Subcutaneous abdominal adipose tissue (tissue), 5 donors: ENCODE results near the gene GPX1.
"Not testable (repeated sequence)": the region's sequence is repeated elsewhere in the genome, so short reads cannot be mapped to it uniquely, and the experiment has no call there.

Experiments
- H3K27ac ChIP-seq: one replicate; pipeline ENCODE4 v1.7.0; 2013; ENCODE audit warnings: low read depth, mild to moderate bottlenecking, inconsistent platforms, low read length, moderate library complexity
- H3K27me3 ChIP-seq, 5 donors: one replicate each; pipeline ENCODE4 v1.7.0; 2013; ENCODE audit warnings: low read length in 5 of 5, inconsistent platforms in 1 of 5; ENCODE audit not compliant: control insufficient read depth in 5 of 5, insufficient read depth in 4 of 5
- H3K36me3 ChIP-seq, 5 donors: one replicate each; pipeline ENCODE4 v1.7.0; 2013; ENCODE audit warnings: low read length in 5 of 5; ENCODE audit not compliant: control insufficient read depth in 5 of 5, insufficient read depth in 5 of 5
- H3K4me1 ChIP-seq, 5 donors: one replicate each; pipeline ENCODE4 v1.7.0; 2013; ENCODE audit warnings: low read length in 5 of 5, mild to moderate bottlenecking in 3 of 5, moderate library complexity in 1 of 5; ENCODE audit not compliant: control insufficient read depth in 5 of 5, insufficient read depth in 5 of 5
- H3K4me3 ChIP-seq, 5 donors: one replicate each; pipeline ENCODE4 v1.7.0; 2013; ENCODE audit warnings: low read length in 5 of 5, low read depth in 1 of 5
- H3K9ac ChIP-seq, 5 donors: one replicate each; pipeline ENCODE4 v1.7.0; 2013; ENCODE audit warnings: low read length in 5 of 5, mild to moderate bottlenecking in 4 of 5, moderate library complexity in 3 of 5
- H3K9me3 ChIP-seq, 5 donors: one replicate each; pipeline ENCODE4 v1.7.0; 2013; ENCODE audit warnings: low read length in 5 of 5; ENCODE audit not compliant: control insufficient read depth in 5 of 5
- donor health status: healthy.
- donor health status: healthy.
- donor health status: healthy.
- donor health status: healthy.
- donor health status: healthy.

GPX1 gene

DNA sequence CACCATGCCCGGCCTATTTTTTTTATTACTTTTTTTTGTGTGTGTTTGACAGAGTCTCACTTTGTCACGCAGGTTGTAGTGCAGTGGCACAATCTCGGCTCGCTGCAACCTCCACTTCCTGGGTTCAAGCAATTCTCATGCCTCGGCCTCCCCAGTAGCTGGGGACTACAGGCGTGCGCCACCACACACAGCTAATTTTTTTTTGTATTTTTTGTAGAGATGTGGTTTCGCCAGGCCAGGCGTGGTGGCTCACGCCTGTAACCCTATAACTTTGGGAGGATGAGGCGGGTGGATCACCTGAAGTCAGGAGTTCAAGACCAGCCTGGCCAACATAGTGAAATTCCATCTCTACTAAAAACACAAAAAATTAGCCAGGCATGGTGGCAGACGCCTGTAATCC, 9.8 kb downstream of the GPX1 start:
- not testable (repeated sequence) for H3K4me3 ChIP-seq, H3K36me3 ChIP-seq, H3K27ac ChIP-seq, H3K9ac ChIP-seq, H3K9me3 ChIP-seq, H3K27me3 ChIP-seq
- peaks cover 6 to 64% (median 49%) of the 10 kb centered on the region in 5 donors for H3K4me1 ChIP-seq

DNA sequence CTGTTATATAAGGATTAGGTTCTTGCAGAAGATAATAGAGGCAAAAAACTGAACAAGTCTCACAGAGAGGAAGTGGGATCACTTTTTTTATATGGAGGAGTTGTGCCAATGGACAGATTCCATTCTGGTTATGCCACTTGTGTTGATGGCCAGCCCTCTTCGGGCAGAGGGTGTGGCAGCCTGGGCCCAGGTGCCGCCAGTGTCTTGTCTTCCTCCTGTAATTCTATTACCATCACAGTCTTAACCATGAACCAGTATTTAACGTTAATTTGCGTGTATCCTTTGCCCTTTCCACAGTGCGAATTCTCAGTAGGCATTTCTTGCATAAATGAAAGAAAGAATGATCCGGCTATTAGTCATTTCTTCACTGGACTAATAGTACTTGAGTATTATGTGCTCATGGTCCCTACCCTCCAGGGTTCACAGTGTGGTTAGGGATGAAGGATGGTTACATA, 11.3 kb downstream of the GPX1 start:
- H3K36me3 ChIP-seq: no peaks in the 10 kb centered on the region
- no peak overlapping the region for H3K4me3 ChIP-seq
- peaks cover 6 to 56% (median 37%) of the 10 kb centered on the region in 5 donors for H3K4me1 ChIP-seq
- H3K9me3 ChIP-seq: no peaks in the 10 kb centered on the region
- H3K27ac ChIP-seq: peak overlapping the region; percentile 84
- H3K9ac ChIP-seq: peak overlapping the region in 1 of 5 donors; percentile 28
- H3K27me3 ChIP-seq: no peaks in the 10 kb centered on the region

DNA sequence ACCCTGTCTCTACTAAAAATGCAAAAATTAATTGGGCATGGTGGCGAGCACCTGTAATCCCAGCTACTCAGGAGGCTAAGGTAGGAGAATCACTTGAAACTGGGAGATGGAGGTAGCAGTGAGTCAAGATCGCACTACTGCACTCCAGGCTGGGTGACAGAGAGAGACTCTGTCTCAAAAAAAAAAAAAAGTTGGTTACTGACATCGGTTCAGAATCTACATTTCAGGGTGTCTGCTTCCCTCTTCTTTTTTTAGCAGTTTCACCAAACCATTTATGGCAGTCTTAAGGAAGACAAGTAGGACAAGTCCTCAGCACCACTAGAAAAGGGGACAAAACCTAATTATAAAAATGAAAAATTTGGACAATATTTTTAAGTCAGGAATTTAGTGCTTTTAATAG, 15.0 kb downstream of the GPX1 start:
- no peaks in the 10 kb centered on the region for H3K27me3 ChIP-seq
- peaks cover 6 to 62% (median 45%) of the 10 kb centered on the region in 5 donors for H3K4me1 ChIP-seq
- H3K27ac ChIP-seq: no peak overlapping the region
- H3K9ac ChIP-seq: no peak overlapping the region
- no peaks in the 10 kb centered on the region for H3K9me3 ChIP-seq
- H3K4me3 ChIP-seq: no peak overlapping the region
- no peaks in the 10 kb centered on the region for H3K36me3 ChIP-seq

DNA sequence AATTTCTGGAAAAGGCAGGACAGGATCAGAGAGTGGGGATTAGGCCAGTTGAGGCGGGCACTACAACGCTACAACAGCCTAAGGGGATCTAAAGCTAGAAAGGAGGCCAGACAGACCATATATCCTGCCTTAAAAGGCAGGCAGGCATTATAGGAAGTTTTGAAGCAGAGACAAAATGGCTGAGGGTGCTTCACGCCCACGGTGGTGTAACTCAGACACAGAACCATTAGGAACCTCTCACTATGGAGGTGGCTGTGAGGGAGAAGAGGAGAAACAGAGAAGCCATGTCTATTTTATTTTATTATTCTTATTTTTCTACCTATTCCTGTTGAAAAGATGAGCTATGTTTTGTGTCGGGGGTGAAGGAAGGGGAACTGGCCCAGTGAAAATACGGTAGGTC, 16.2 kb downstream of the GPX1 start:
- Histone ChIP-seq H3K9me3 (no peaks in the 10 kb centered on the region), H3K36me3 (peaks cover 0 to 3% (median under 1%) of the 10 kb centered on the region in 5 donors), H3K27ac (no peak overlapping the region), H3K27me3 (no peaks in the 10 kb centered on the region), H3K9ac (peak overlapping the region in 1 of 5 donors; percentile 30), H3K4me1 (peaks cover 5 to 61% (median 43%) of the 10 kb centered on the region in 5 donors), H3K4me3 (no peak overlapping the region)

DNA sequence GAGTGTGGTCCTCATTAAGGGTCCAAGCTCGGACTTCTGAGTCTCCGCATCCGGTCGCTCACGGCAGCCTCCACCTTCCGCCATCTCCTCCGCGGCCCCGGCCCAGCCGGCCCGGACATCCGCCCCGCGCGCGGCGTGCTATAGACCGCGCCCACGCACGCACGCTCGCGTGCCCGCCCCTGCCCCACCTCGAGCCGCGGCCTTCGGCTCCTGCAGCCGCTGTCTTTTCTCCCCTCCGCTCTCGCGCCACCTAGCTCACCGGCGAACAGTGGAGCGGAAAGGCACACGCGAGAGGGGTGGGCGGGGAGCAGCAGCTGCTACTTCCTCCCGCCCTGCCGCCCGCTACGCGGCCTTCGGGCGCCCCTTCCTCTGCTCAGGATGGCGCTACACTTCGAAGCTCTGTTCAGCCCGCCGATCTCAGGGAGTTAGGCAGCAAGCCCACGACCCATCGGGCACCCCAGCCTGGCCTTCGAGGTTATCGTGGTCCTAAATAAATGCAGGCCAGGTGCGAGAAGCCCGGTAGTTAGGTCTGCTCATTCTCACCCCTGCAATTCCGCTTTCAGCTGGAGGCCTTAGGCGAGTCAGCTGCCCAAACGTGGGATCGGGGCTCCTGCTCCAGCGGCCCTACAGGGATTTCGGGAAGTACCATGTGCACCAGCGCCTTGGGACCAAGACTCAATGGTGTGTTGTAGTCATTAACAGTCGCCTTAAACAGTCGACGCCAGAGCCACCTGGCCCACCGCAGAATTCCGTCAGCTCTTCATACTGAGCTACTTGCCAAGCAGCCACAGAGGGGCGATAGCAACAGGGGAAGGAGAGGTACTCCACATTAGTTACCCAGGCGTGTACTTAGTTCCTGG, 18.0 kb downstream of the GPX1 start, which contains the start of gene USP4:
TSS of gene USP4 (minus strand) at position 113 of the 860 bp plus-strand sequence. CDS start at position 84, 29 bp downstream.
- H3K4me3 ChIP-seq: peak within 1 kb of the TSS; percentile 78 to 90 (median 85)
- H3K9ac ChIP-seq: peak within 1 kb of the TSS; percentile 68 to 89 (median 83)
- H3K36me3 ChIP-seq: peaks cover 2 to 14% (median 9%) of the 10 kb centered on the region in 5 donors
- no peaks in the 10 kb centered on the region for H3K27me3 ChIP-seq
- peak within 1 kb of the TSS; percentile 88 for H3K27ac ChIP-seq
- peaks cover under 1 to 48% (median 33%) of the 10 kb centered on the region in 5 donors for H3K4me1 ChIP-seq
- no peaks in the 10 kb centered on the region for H3K9me3 ChIP-seq

DNA sequence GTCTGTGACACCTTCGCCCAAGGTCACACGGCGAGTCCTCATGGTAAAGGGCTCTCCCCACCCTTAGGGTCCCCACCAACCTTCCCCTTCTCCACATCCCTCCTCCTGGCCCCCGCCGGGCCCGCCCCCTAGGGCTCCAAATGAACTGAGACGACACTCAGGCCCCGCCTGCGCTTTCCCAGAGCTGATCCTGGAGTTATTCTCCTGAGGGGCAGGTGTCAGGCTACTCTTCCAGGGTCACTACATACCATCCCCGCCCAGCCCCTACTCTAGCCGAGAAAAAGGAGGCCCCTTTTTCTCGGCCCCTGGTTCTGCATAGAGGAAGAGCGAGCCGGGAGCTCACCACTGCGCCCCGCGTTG, 18.6 kb downstream of the GPX1 start:
- H3K36me3 ChIP-seq: peaks cover 7 to 20% (median 15%) of the 10 kb centered on the region in 5 donors
- peak overlapping the region; percentile 78 to 90 (median 85) for H3K4me3 ChIP-seq
- no peaks in the 10 kb centered on the region for H3K27me3 ChIP-seq
- peak overlapping the region; percentile 68 to 89 (median 83) for H3K9ac ChIP-seq
- H3K9me3 ChIP-seq: no peaks in the 10 kb centered on the region
- peaks cover 0 to 43% (median 33%) of the 10 kb centered on the region in 5 donors for H3K4me1 ChIP-seq
- peak overlapping the region; percentile 88 for H3K27ac ChIP-seq

DNA sequence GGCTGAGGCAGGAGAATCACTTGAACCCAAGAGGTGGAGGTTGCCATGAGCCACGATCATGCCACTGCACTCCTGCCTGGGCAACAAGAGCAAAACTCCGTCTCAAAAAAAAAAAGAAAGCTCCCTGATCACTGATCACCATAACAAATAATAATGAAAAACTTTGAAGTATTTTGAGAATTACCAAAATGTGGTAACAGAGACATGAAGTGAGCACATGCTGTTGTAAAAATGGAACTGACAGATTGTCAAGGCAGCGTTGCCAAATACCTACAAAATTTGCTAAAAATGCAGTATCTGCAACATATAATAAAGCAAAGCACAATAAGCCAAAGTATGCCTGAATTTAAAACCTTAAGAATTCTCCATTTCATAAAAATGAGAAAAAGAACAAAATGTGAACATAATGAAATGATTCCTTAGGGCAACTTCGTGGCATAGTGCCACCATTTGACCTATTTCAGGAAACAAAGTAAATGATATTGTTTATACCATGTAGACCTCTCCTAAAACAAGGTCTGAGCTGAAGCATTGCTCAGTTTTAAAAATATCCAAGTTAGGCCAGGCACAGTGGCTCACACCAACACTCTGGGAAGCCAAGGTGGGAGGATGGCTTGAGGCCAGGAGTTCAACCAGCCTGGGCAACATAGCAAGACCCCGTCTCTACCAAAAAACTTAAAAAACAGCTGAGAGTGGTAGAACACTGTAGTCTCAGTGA, 24.1 kb downstream of the GPX1 start:
- Histone ChIP-seq H3K27ac (peak overlapping the region; percentile 37), H3K4me3 (no peak overlapping the region), H3K9ac (no peak overlapping the region), H3K9me3 (no peaks in the 10 kb centered on the region), H3K36me3 (peaks cover 16 to 68% (median 42%) of the 10 kb centered on the region in 5 donors), H3K27me3 (no peaks in the 10 kb centered on the region), H3K4me1 (peaks cover 0 to 24% (median 13%) of the 10 kb centered on the region in 5 donors)

DNA sequence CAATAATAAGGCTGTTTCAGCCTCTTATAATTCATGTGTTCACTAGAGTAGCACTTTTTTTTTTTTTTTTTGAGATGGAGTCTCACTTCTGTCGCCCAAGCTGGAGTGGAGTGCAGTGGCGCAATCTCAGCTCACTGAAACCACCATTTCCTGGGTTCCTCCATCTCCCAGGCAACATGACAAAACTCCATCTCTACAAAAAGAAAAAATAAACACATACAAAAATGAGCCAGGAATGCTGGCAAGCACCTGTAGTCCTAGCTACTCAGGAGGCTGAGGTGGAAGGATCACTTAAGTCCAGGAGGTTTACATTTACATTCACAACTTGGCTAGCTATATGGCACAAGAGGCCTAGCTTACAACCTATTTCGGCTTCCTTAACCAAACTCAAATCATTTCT, 25.1 kb downstream of the GPX1 start:
- H3K4me1 ChIP-seq: peaks cover 0 to 16% (median 7%) of the 10 kb centered on the region in 5 donors
- no peak overlapping the region for H3K27ac ChIP-seq
- no peak overlapping the region for H3K4me3 ChIP-seq
- no peak overlapping the region for H3K9ac ChIP-seq
- peaks cover 16 to 68% (median 42%) of the 10 kb centered on the region in 5 donors for H3K36me3 ChIP-seq
- H3K27me3 ChIP-seq: no peaks in the 10 kb centered on the region
- H3K9me3 ChIP-seq: no peaks in the 10 kb centered on the region

DNA sequence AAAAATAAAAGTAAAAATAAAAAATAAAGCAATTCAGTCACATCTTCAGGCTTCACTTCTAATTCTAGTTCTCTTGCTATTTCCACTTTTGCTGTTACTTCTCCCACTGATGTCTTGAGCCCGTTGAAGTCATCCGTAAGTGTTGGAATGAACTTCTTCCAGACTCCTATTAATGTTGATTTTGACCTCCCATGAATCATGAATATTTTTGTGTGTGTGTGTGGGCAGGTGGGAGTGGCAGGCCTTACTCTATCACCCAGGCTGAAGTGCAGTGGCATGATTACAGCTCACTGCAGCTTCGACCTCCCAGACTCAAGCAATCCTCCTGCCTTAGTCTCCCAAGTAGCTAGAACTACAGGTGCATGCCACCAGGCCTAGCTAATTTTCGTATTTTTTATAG, 29.0 kb downstream of the GPX1 start:
- peaks cover 14 to 79% (median 50%) of the 10 kb centered on the region in 5 donors for H3K36me3 ChIP-seq
- no peak overlapping the region for H3K9ac ChIP-seq
- H3K9me3 ChIP-seq: no peaks in the 10 kb centered on the region
- H3K4me3 ChIP-seq: no peak overlapping the region
- H3K4me1 ChIP-seq: peaks cover 0 to 15% (median 7%) of the 10 kb centered on the region in 5 donors
- H3K27ac ChIP-seq: no peak overlapping the region
- no peaks in the 10 kb centered on the region for H3K27me3 ChIP-seq

DNA sequence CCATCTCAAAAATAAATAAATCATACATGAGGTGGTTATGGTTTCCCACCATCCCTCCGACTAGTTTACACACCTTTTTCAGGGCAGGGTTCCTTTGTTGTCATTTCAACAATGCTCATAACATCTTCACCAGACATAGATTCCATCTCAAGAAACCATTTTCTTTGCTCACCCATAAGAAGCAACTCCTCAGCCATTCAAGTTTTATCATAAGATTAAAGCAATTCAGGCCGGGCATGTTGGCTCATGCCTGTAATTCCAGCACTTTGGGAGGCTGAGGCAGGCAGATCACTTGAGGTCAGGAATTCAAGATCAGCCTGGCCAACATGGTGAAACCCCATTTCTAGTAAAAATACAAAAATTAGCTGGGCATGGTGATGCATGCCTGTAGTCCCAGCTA, 29.8 kb downstream of the GPX1 start:
- H3K9me3 ChIP-seq, H3K4me3 ChIP-seq, H3K27me3 ChIP-seq, H3K4me1 ChIP-seq, H3K9ac ChIP-seq, H3K27ac ChIP-seq: not testable (repeated sequence)
- peaks cover 13 to 79% (median 56%) of the 10 kb centered on the region in 5 donors for H3K36me3 ChIP-seq
